Activated T-cell treated with anti-CD3 and anti-CD28 coated beads for 24 hours (primary cell): ENCODE results near the gene CHL1.

Source experiments
- DNase-seq: peaks from one replicate; pipeline ENCODE4 v3.0.0-alpha.2; 2020; ENCODE audit warnings: low read depth

Gene CHL1

DNA sequence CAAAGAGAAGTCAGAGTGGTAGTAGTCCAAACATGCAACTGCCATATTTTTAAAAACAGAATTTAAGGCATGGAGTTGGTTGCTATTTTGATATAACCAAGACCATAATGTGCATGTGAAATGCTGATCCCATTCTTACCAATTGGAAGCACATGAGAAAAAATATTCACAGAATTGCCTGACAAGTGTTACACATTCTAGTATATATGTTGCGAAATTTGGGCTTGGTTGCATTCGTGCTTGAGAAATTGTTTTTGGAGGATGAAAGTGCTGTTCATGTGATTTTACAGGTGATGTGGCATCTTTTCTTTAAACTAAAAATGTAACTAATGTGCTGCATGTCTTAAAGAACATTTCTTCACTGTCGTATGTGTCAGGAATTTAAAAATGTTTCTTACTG lies 199.7 kb downstream of the CHL1 start:
- no peak for DNase-seq

DNA sequence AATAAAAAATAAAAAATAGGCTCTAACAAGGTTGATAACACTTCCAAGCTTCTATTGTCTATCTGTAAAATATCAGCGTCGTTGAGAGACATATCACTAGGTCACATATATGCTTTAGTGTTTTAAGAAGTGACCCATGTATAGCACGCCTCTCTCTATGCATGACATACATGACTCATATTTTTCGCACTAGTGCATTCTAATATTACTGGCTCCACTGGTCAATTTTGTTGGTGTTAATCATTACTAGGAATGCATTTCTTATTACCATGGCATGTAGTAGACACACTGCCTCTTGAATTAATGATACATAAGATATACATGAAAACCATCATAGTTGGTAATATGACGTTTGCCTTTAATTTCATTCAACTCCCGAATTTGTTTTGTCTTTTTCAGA lies 203.1 kb downstream of the CHL1 start:
- DNase-seq: no peak

DNA sequence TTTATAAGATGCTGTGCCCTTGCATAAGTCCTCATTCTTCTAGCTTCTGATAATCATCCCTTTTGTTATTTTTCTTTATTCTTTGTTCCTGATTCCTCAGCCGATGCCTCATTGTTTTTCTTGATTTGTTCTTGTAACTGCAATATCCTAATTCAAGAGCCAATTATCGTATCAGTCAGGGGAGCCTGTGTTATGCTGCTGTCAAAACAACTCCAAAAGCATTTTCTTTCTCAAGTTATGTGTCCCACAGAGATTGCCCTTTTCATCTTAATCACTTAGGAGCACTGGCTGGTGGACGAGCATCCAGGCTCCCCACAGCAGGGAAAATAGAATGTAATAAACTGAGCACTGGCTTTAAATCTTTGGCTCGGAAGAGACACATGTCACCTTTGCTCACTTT lies 207.3 kb downstream of the CHL1 start:
- no peak for DNase-seq

DNA sequence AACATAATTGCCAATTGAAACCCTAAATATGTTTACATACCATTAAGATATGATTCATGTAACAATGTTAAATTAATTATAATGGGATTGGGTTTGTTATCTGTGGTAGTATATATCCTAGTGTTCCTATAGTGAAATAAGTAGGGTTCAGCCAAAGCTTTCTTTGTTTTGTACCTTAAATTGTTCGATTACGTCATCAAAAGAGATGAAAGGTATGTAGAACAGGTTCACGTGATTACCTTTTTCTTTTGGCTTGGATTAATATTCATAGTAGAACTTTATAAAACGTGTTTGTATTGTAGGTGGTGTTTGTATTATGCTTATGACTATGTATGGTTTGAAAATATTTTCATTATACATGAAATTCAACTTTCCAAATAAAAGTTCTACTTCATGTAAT lies 212.4 kb downstream of the CHL1 start:
- DNase-seq: no peak

DNA sequence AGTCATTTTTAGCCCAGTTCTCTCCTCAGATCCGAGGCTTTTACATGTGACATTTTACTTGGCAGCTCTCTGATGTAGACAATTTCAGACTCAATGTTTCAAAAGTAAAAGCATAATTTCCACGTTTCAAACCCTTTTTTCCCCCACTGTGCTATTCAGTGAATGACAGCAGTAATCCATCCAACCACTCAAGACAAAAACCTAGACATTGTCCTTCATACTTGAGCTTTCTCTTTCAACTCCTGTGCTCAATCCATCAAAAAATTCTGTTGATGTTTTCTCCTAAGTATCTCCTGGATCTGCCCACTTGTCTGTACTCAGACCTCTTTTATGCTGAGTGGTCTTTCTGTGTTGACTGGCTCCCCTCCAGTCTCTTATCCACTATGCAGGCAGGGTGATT lies 214.7 kb downstream of the CHL1 start:
- DNase-seq: no peak

DNA sequence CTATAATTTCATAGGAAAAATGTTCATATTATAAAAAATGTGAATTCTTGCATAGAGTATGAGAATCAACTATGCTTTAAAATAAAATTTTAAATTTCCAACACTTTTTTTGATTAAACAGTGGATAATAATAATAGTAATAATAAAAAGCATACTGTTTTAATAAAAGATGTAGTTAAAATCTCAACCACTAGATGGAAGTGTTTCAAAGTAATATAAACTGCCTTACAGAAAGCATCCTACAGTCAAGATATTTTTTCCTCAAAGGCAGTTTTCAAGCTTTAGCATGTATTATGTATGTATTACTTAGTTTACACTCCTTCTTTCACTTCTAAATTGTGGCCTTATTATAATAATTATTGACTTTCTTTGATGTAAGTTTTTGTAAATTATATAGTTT lies 217.5 kb downstream of the CHL1 start:
- DNase-seq: no peak

DNA sequence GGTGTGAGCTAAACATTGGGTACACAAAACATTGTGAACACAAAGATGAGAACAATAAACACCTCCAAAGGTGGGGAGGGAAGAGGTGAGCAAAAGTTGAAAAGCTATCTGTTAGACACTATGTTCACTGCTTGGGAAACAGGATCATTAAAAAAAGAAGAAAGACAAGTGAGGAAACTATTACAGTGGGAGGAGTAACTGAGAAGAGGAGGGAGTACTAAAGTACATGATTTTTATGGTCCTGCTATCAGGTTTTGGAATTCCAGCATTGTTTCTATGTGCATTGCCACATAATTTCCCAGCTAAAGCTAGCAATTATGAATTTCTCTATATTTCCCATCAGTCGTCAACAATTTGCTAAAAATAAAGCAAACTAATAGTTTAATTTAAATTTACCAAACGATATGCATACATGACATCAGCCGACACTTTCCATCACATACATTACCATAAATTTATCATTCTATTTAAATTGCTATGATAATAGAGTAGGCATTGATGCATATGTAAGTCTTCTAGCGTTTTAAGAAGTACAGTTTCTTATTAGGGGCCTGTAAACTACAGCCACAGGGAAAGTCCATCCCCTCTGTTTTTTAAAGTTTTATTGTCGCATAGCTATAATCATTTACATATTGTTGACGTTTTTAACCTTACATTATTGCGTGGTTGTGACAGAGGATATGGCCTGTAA lies 221.8 kb downstream of the CHL1 start:
- DNase-seq: no peak

DNA sequence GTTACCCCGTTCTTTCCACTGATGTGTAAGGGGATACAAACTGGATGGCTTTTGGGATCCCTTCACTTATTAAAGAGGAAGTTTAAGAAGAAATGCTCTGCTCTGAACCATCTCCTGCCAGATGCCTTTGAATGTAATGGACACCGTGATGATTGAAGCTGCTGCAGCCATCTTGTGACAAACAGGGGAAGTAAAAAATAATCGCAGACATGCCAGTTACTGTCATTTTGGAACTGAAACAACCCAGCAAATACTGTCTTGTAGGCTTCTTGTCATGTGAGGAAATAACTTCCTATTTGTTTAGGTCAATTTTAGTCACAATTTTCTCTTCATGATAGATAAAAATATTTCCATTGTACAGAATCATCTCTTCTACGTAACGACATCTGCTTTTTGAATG lies 224.0 kb downstream of the CHL1 start:
- DNase-seq: no peak

DNA sequence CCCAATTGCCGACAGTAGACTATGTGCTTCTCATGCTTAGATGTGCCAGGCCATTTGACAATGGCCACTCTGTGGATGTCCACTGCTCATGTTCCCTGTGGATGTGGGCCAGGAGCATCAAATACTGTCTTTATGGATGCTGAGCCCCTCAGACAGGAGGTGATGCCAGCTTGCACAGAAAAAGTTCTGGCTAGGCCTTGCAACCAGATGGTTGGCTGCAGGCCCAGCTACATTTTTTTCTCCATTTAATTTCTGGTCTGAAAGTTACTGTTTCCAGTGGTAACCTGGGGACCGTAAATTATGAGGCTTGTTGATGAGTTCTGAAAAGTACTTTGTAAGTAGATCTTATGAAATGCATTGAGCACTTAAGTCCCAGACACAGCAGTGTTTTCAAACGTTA lies 228.5 kb downstream of the CHL1 start:
- no peak for DNase-seq

DNA sequence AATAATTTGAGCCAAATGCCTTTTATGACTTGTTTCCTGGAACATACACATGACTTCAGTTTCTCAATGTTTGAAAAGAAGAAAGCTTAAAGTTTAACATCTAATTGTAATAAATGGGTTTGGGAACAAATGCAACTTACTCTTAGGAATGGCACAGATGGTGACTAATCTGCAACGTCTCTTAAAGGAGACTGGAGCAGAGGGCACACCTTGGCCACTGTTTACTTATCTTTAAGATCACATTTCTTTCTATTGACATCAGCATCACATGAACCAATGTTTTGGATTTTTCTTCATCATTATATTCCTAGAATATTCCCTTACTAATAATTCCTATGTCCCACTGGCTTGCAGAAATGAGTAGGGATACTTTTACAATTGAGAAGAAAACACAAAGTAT lies 229.5 kb downstream of the CHL1 start:
- DNase-seq: no peak

DNA sequence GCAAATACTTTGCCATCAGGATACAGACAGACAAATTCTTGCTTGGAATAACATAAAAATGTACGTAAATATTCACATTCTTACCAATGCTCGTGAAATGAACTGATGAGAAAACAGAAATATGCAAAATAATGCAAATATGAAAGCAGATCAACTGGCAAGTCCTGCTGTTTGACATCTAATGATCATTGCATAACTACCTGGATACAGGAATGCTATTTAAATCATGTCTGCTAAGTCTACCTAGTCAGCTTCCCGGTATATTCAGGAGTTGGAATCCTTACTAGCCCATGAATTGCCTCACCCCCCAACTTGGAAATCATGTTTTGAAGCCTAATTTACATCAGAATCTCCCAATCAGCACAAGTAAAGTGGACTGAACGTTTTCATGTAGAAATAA lies 230.6 kb downstream of the CHL1 start:
- DNase-seq: no peak

DNA sequence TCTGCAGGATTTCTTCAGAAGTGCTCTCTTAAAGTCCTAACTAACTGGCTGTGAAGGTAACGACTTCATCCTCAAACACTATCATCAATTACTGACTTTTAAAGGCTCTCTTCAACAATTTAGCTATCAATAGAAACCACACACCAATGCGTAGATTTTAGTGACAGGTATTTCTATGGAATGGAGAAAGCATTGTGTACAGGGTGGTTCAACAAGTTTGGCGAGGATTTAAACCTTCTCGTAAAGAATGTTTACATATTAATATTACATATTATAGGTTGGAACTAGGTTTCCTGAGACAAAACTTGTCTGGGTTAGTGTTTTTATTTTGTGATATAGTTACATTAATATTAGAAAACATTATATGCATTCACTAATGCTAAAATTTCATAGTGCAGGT lies 233.6 kb downstream of the CHL1 start:
- no peak for DNase-seq

DNA sequence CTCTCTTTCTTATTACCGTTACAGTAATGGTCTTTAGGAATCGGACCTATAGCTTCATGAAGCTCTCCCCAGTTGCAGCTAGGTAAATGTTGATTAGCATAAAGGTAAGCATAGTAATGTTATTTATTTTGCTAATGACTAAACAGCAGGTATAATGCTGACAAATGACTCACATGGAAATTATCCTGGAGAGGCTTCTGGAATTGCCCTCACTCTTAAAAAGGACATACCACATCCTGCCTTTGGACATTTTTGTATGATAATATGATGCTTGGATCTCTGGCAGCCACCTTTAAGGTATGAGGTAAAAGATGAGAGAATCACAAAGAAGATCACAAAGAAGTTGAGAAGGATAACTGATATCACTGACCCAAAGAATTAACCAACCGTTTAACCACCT lies 238.6 kb downstream of the CHL1 start:
- DNase-seq: no peak

DNA sequence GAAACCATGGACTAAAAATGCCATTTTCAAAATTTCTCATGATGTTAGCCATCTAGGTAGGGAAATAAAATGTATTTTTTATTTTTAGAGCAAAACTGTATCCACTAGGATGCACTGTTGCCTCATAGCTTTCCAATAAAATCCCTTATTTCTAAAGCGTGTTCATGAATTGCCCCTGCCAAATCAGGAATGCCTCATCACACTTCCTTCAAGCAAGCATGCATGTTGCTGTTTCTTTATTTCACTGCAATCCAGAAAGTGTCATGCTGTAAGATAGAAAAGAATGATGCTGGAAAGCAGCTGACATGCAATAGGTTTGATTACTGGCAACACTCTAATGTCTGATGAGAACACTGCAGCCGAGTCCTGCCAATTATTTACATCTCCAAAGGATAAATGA lies 239.5 kb downstream of the CHL1 start:
- DNase-seq: no peak

DNA sequence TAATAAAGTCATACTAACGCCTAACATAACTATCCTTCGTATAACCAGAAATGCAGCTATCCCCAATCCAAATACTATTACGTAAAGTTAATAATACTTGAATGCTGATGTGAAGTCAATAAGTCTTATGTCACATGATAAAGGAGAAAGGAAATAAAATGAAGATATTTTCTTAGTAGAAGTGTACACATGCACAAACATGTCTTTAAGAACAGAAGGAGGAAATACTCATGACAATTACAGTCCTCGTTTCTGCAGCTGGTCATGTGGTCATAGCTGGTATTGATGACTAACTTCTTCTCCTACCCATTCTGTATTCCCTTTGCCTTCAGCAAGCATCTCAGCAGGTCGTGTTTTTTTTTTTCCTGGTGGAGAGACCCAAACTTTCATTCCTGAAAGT lies 244.3 kb downstream of the CHL1 start:
- DNase-seq: no peak

DNA sequence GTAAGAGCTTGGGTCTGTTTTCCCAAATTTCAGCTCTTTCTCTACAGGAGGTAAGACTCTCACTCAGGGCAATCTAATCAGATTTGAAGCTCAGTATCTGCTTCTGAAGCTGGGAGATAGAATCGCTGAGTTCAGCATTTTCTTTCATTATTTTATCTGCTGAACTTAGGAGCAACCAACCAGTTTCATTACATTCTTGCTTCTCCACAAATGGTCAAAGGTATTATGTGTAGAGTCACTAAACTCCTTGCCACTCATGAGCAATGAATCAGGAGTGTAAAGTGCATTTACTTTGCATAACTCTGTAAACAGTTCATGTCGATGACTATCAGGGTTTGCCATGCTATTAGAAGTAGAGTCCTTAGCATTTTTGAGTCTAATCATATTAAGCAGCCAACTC lies 249.4 kb downstream of the CHL1 start:
- DNase-seq: no peak

DNA sequence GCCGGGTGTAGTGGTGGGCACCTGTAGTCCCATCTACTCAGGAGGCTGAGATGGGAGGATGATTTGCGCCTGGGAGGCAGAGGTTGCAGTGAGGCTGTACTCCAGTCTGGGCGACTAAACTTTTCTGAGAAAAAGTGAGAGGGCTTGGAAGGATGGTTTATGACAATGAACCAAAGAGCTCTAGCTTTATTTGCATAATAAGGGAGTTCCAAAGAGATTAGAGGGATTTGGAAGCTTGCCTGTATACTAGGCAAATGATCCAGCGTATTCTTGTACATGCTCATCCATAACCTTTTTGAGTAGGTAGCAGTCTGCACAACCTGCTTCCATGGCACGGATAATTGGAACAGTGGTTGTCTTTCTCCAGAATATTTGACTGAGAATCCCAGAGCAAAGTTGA lies 251.1 kb downstream of the CHL1 start:
- no peak for DNase-seq

DNA sequence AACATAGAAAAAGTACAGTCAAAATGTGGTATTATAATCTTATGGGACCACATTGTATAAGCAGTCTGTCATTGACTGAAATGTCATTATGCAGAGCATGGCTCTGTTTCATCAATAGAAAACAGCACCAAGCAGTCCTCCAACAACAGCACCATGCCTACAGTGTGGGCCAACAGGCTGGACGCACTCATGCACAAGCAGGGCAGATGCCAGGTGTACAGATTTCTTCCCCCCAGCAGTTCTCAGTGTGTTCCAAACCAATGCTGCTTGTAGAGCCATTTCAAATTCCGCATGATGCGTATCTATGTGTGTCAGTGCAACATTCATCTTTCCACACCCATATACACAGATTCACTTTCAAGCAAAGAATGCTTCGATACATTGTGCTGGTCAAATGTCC lies 253.1 kb downstream of the CHL1 start:
- no peak for DNase-seq

DNA sequence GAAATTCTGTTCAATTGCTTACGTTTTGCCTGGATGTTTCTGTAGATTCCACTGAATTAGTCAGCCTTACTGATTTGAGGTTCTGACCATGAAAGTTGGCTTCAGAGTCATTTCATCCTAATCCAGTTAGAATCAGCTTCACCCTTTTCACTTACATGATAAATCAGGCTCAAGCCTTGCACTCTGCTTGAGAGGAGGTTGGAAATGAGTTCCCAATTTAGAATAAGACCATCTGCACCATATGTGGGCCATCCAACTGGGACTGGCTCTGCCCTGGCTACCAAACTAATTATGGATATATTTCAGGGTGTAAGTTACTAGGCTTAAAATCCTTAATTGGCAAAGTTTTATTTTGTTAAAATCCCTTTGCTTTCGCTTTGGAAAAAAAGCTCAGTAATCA lies 255.7 kb downstream of the CHL1 start:
- no peak for DNase-seq

DNA sequence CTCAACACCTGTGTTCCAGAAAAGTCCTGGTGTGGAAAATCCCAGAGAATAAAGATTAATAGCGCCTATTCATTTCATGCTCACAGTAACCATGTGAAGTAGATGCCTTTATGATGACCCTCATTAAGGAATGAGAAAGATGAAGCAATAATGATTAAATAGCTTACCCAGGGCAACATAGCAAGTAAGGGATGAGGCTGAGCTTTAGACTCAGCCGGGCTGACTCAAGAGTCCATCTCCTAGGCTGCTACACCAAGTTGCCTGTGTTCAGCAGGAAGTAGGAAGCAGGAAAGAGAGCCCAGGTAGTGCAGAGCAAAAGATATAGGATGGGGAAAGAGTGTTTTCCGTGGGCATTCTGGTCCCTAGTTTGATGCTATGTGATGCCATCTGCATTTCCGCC lies 256.5 kb downstream of the CHL1 start:
- no peak for DNase-seq

DNA sequence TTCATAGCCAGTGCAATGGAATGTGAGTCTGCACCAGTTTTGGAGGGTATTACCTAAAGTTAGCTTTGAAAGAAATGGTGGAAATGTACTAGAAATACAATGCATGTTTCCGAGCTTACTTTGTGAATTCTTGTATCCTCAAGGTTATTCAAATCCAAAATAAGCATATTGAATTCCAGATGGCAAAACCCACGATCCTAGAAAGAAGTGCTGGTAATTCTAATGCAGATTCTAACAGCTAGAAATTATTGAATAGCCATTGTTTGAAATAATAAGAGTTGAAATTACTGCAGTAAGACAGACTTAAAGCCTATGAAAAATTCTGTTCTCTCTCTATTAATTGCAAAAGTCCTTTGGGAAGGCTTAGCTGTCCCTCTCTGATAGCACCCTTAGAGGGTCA lies 258.4 kb downstream of the CHL1 start:
- DNase-seq: no peak

DNA sequence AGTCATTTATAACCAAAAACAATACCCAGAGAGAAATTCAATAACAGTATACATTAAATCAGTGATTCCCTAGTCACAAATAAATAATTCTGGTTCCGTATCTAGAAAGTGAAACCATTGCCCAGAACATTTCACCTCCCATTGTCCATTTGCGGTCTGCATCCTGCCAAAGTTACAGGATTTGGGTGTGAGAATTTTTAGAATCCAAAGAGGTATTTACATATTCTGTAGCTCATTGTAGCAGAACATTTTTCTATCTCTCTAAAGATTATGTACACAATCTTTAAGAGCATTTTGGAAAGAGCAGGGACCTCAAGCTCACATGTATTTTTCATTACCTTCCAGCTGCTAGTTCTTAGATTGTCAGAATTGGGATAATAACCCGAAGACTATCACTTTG lies 261.6 kb downstream of the CHL1 start:
- DNase-seq: no peak

DNA sequence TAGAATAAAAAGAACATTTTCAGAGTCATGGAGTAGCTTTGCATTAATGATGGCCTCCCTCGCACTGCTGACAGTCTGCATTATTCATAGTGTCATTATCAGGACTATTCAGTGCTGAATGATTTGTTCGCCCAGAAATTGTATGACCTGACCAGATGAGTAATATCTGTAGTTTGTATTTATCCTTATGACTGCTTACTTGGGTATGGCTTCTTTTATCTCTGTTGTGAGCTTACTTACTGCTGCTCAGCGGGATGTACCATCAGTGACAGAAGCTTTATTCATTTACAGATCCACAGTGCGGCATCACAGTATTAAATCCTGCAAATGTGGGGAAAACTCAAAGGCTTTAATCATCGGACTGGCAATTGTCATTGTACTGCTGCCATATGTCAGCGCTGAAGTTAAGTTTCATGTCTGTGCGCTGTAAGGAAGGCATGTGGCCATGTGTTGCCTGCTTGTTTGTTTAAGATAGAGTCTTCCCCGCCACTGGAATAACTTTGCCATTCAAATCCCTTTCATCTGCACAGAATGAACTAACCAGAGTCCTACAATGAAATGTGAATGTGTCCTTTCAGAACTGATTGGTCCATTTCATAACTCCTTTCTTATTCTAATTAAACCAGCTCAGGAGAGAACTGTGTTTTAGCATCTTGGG lies 262.2 kb downstream of the CHL1 start:
- no peak for DNase-seq
